ENCODE data around the gene NRDE2.

The NRDE2 gene

GRCh38 chr14:90275820-90276219 lies 55.9 kb downstream of the NRDE2 start:
- TF ChIP-seq, protein P1, sequence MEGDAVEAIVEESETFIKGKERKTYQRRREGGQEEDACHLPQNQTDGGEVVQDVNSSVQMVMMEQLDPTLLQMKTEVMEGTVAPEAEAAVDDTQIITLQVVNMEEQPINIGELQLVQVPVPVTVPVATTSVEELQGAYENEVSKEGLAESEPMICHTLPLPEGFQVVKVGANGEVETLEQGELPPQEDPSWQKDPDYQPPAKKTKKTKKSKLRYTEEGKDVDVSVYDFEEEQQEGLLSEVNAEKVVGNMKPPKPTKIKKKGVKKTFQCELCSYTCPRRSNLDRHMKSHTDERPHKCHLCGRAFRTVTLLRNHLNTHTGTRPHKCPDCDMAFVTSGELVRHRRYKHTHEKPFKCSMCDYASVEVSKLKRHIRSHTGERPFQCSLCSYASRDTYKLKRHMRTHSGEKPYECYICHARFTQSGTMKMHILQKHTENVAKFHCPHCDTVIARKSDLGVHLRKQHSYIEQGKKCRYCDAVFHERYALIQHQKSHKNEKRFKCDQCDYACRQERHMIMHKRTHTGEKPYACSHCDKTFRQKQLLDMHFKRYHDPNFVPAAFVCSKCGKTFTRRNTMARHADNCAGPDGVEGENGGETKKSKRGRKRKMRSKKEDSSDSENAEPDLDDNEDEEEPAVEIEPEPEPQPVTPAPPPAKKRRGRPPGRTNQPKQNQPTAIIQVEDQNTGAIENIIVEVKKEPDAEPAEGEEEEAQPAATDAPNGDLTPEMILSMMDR (IDR thresholded peaks at IDR 0.05; ENCODE audit: unreplicated experiment in 3 of 3) = no peak
- Mint-ChIP-seq H3K27ac (no peak overlapping the region), H3K27me3 (ENCODE audit: low read depth) (no peaks in the 10 kb centered on the region), H3K4me1 (no peaks in the 10 kb centered on the region), H3K36me3 (ENCODE audit: low read depth) (peaks cover 49% of the 10 kb centered on the region), H3K9me3 (no peaks in the 10 kb centered on the region), H3K4me3 (no peak overlapping the region)

GRCh38 chr14:90275458-90275814 lies 56.3 kb downstream of the NRDE2 start:
- no peak overlapping the region for H3K27ac Mint-ChIP-seq
- H3K4me1 Mint-ChIP-seq = no peaks in the 10 kb centered on the region
- peaks cover 52% of the 10 kb centered on the region for H3K36me3 Mint-ChIP-seq (ENCODE audit: low read depth)
- H3K4me3 Mint-ChIP-seq = no peak overlapping the region
- H3K9me3 Mint-ChIP-seq = no peaks in the 10 kb centered on the region
- H3K27me3 Mint-ChIP-seq (ENCODE audit: low read depth) = no peaks in the 10 kb centered on the region
- TF ChIP-seq, protein P1 (IDR thresholded peaks at IDR 0.05; ENCODE audit: unreplicated experiment in 3 of 3) = no peak

DNA sequence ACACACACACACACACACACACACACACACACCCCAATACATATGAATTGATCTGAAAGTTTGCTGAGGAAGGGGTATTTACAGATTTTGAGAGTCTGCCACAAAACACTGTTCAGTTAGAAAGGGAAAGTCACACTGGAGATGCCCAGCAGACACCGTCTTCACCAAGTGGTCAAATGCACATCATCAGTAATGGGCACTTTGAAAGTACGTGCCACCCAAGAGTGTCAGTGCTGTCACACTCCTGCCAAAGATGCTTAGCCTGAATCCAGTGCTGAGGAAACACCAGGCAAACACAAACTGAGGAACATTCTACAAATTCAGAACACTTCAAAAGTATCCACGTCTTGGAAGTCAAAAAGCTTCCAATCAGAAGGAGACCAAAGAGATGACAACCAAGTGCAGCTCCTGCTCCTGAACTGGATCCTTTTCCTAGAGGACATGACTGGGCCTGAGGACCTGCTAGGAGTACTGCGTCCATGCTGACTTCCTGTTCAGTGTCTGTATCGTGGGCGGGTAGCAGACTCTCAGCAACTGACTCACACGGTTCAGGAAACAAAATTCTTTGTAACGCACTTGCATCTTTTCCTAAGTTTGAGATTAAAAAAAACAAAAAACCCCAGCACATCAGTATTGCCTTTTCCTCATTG lies 56.8 kb downstream of the NRDE2 start:
- TF ChIP-seq, protein P1 (IDR thresholded peaks at IDR 0.05; ENCODE audit: unreplicated experiment in 3 of 3) = no peak
- Mint-ChIP-seq H3K4me3 (no peak overlapping the region), H3K4me1 (no peaks in the 10 kb centered on the region), H3K27ac (no peak overlapping the region), H3K27me3 (ENCODE audit: low read depth) (no peaks in the 10 kb centered on the region), H3K36me3 (ENCODE audit: low read depth) (peaks cover 54% of the 10 kb centered on the region), H3K9me3 (no peaks in the 10 kb centered on the region)

- H3K4me1 Mint-ChIP-seq = no peaks in the 10 kb centered on the region
Observed at GRCh38 chr14:90274019-90274418, 57.7 kb downstream of the NRDE2 start.

GRCh38 chr14:90273532-90273931 lies 58.2 kb downstream of the NRDE2 start:
- no peaks in the 10 kb centered on the region for H3K27me3 Mint-ChIP-seq (ENCODE audit: low read depth)
- TF ChIP-seq, protein P1 (IDR thresholded peaks at IDR 0.05; ENCODE audit: unreplicated experiment in 3 of 3) = no peak
- peak overlapping the region in 1 of 3 experiments; percentile 18 for H3K27ac Mint-ChIP-seq
- H3K4me1 Mint-ChIP-seq = no peaks in the 10 kb centered on the region
- H3K9me3 Mint-ChIP-seq = no peaks in the 10 kb centered on the region
- peaks cover 67% of the 10 kb centered on the region for H3K36me3 Mint-ChIP-seq (ENCODE audit: low read depth)
- no peak overlapping the region for H3K4me3 Mint-ChIP-seq

More at GRCh38 chr14:90274019-90274418, 57.7 kb downstream of the NRDE2 start:
- peak overlapping the region in 1 of 3 experiments; percentile 18 for H3K27ac Mint-ChIP-seq
- no peaks in the 10 kb centered on the region for H3K27me3 Mint-ChIP-seq (ENCODE audit: low read depth)
- no peaks in the 10 kb centered on the region for H3K9me3 Mint-ChIP-seq
- TF ChIP-seq, protein P1 (IDR thresholded peaks at IDR 0.05; ENCODE audit: unreplicated experiment in 3 of 3) = no peak
- H3K36me3 Mint-ChIP-seq (ENCODE audit: low read depth) = peaks cover 62% of the 10 kb centered on the region
- no peak overlapping the region for H3K4me3 Mint-ChIP-seq

- Mint-ChIP-seq H3K4me1 (no peaks in the 10 kb centered on the region), H3K36me3 (ENCODE audit: low read depth) (peaks cover 71% of the 10 kb centered on the region), H3K4me3 (no peak overlapping the region), H3K27me3 (ENCODE audit: low read depth) (no peaks in the 10 kb centered on the region), H3K9me3 (no peaks in the 10 kb centered on the region), H3K27ac (no peak overlapping the region)
- TF ChIP-seq, protein P1 (IDR thresholded peaks at IDR 0.05; ENCODE audit: unreplicated experiment in 3 of 3) = no peak
Observed at GRCh38 chr14:90272523-90272922, 59.2 kb downstream of the NRDE2 start.
